T-cell (primary cell): ENCODE measurements around the gene DHPS. TPM values are rescaled to one million over a fixed set of nuclear protein-coding genes. Genes with fewer than 3 reads are reported as not detected.
A peak's percentile ranks its signal among the peaks of the same experiment; 100 is the strongest.

Experiments
- ATAC-seq, 4 experiments: fragments of 200-7000 bp in 3 of 4; fragments of 150-1000 bp in 1 of 4; cut with Tn5 transposase; replicated peaks in 1 of 4; 1 replicate in 3 of 4; 2 replicates in 1 of 4; pipeline ENCODE4 v1.10.0; 2021; ENCODE audit warnings: moderate library complexity in 3 of 4, mild to moderate bottlenecking in 2 of 4, moderate number of reproducible peaks in 1 of 4
- CTCF ChIA-PET, 2 donors: fragments of 300-600 bp; sonication (Branson Sonifier 250); formaldehyde crosslinking; loops; one replicate each; lab custom pipeline; 2022; ENCODE audit warnings: antibody characterized with exemption in 2 of 2; lab: Charles Lee
- POLR2A ChIA-PET, 2 donors: fragments of 300-600 bp; sonication (Branson Sonifier 250); formaldehyde crosslinking; loops; one replicate each; lab custom pipeline; 2022; ENCODE audit warnings: antibody characterized with exemption in 2 of 2; lab: Charles Lee
- DNase-seq, 35 experiments: peaks; one replicate each; pipeline versions ENCODE4 v3.0.0 to v3.0.0-alpha.2; 2013 to 2023
- H3K27ac ChIP-seq: one replicate; pipeline ENCODE4 v1.5.1; 2013; ENCODE audit warnings: low read length
- H3K27me3 ChIP-seq, 2 experiments: replicated peaks in 1 of 2; 1 replicate in 1 of 2; 2 replicates in 1 of 2; pipeline versions ENCODE4 v1.6.1 to v1.7.0; 2013; ENCODE audit warnings: low read length in 1 of 2, mixed read lengths in 1 of 2; ENCODE audit not compliant: control insufficient read depth in 2 of 2, insufficient read depth in 2 of 2; ENCODE audit errors: extremely low read depth in 1 of 2
- H3K36me3 ChIP-seq, 2 donors: 1 replicate in 1 of 2; 2 replicates in 1 of 2; pipeline versions ENCODE4 v1.6.1 to v1.7.0; 2013; ENCODE audit warnings: low read length in 1 of 2; ENCODE audit not compliant: control insufficient read depth in 2 of 2, insufficient read depth in 1 of 2; ENCODE audit errors: extremely low read depth in 1 of 2
- H3K4me1 ChIP-seq, 2 experiments: 1 replicate in 1 of 2; 2 replicates in 1 of 2; pipeline versions ENCODE4 v1.6.1 to v1.7.0; 2013; ENCODE audit warnings: low read length in 2 of 2, mixed read lengths in 1 of 2; ENCODE audit not compliant: insufficient read depth in 2 of 2, control insufficient read depth in 1 of 2; ENCODE audit errors: extremely low read depth in 1 of 2
- H3K4me3 ChIP-seq, 2 donors: 1 replicate in 1 of 2; 2 replicates in 1 of 2; pipeline versions ENCODE4 v1.5.1 to v1.7.0; 2013; ENCODE audit warnings: mild to moderate bottlenecking in 2 of 2, low read length in 1 of 2, moderate library complexity in 1 of 2; ENCODE audit not compliant: control insufficient read depth in 1 of 2; ENCODE audit errors: extremely low read depth in 1 of 2
- H3K9me3 ChIP-seq: 2 replicates; pipeline ENCODE4 v1.7.0; 2013
- H3K27ac Mint-ChIP-seq, 2 donors: one replicate each; pipeline ENCODE4 v1.8.0; 2020 to 2021; ENCODE audit warnings: mild to moderate bottlenecking in 2 of 2, mixed read lengths in 2 of 2
- H3K27me3 Mint-ChIP-seq, 2 donors: one replicate each; pipeline ENCODE4 v1.8.0; 2021 to 2022; ENCODE audit warnings: mixed read lengths in 2 of 2
- H3K36me3 Mint-ChIP-seq: one replicate; pipeline ENCODE4 v1.8.0; 2021; ENCODE audit warnings: mixed read lengths
- H3K4me1 Mint-ChIP-seq, 3 donors: one replicate each; pipeline ENCODE4 v1.8.0; 2020 to 2022; ENCODE audit warnings: mixed read lengths in 3 of 3, mild to moderate bottlenecking in 1 of 3
- H3K4me3 Mint-ChIP-seq, 3 donors: one replicate each; pipeline ENCODE4 v1.8.0; 2020 to 2022; ENCODE audit warnings: mild to moderate bottlenecking in 3 of 3, mixed read lengths in 3 of 3, moderate library complexity in 3 of 3
- H3K9me3 Mint-ChIP-seq, 3 donors: one replicate each; pipeline ENCODE4 v1.8.0; 2020 to 2022; ENCODE audit warnings: mixed read lengths in 3 of 3
- WGBS: methylation state at CpG from one replicate; pipeline ENCODE4 v1.1.5; 2013; ENCODE audit warnings: missing lambda C conversion rate; ENCODE audit not compliant: insufficient coverage; 5-methylcytosine and 5-hydroxymethylcytosine counted together
- total RNA-seq, 35 experiments: library from RNA in 6 of 35; stranded (reverse) in 6 of 35; fragments of 120-200 nt in 1 of 35; gene quantifications; one replicate each; pipeline versions ENCODE4 v1.2.1 to v1.2.4 and lab custom pipeline; 2013 to 2026

DHPS gene
- total RNA-seq, 5 donors from 2014 or later (not counting 1 experiment from before 2014, with no cell fraction given), result 141 to 195 (median 177) TPM

- Histone ChIP-seq H3K4me3 (peak overlapping the region; percentile 84 to 89), H3K36me3 (peaks cover under 1 to 47% of the 10 kb centered on the region in 2 donors), H3K9me3 (no peaks in the 10 kb centered on the region), H3K4me1 (peaks cover 23 to 56% of the 10 kb centered on the region in 2 experiments), H3K27me3 (no peaks in the 10 kb centered on the region), H3K27ac (peak overlapping the region; percentile 82)
- Mint-ChIP-seq H3K27me3 (no peaks in the 10 kb centered on the region), H3K4me3 (peak overlapping the region; percentile 91 to 97 (median 93)), H3K36me3 (peaks cover 13% of the 10 kb centered on the region), H3K27ac (peak overlapping the region; percentile 69 to 87), H3K4me1 (peaks cover 46 to 60% (median 46%) of the 10 kb centered on the region in 3 donors), H3K9me3 (no peaks in the 10 kb centered on the region)
- WGBS, result 5% methylated on average over 10 of the region's 10 CpGs
- DNase-seq (peak in 34 of 35 experiments; percentile 38 to 77 (median 54)), ATAC-seq (peak; percentile 35 to 55 (median 52))
- ChIA-PET POLR2A (no interaction called here), CTCF (interaction anchor here (0.6 to 1.7 kb wide), 4 partner anchors 25 to 133 kb away, joined by 4 to 6 read pairs (median 5); no protein-coding TSS in a partner anchor)
Observed at GRCh38 chr19:12665281-12665573, 16.5 kb downstream of the DHPS start.

GRCh38 chr19:12664406-12665280, 17.0 kb downstream of the DHPS start:
- H3K4me1 Mint-ChIP-seq, result peaks cover 43 to 58% (median 45%) of the 10 kb centered on the region in 3 donors
- Histone ChIP-seq H3K27ac (peak overlapping the region; percentile 82), H3K4me3 (peak overlapping the region; percentile 84 to 89), H3K9me3 (no peaks in the 10 kb centered on the region), H3K4me1 (peaks cover 23 to 50% of the 10 kb centered on the region in 2 experiments), H3K27me3 (no peaks in the 10 kb centered on the region), H3K36me3 (peaks cover 6 to 52% of the 10 kb centered on the region in 2 donors)
- WGBS, result 81% methylated on average over 29 of the region's 29 CpGs
- ChIA-PET POLR2A (no interaction called here), CTCF (interaction anchor here (0.6 to 1.4 kb wide), 3 partner anchors 100 to 134 kb away, joined by 4 to 5 read pairs (median 5); no protein-coding TSS in a partner anchor)
- no peak for DNase-seq
- H3K27ac Mint-ChIP-seq, result peak overlapping the region; percentile 69 to 87
- no peaks in the 10 kb centered on the region for H3K27me3 Mint-ChIP-seq
- H3K4me3 Mint-ChIP-seq, result peak overlapping the region; percentile 91 to 97 (median 93)
- no peaks in the 10 kb centered on the region for H3K9me3 Mint-ChIP-seq
- peaks cover 19% of the 10 kb centered on the region for H3K36me3 Mint-ChIP-seq
- ATAC-seq, result no peak

GRCh38 chr19:12660980-12661379, 20.7 kb downstream of the DHPS start:
- Histone ChIP-seq H3K4me1 (peaks cover 12 to 24% of the 10 kb centered on the region in 2 experiments), H3K9me3 (no peaks in the 10 kb centered on the region), H3K36me3 (peaks cover 10 to 78% of the 10 kb centered on the region in 2 donors), H3K4me3 (no peak overlapping the region), H3K27ac (no peak overlapping the region), H3K27me3 (no peaks in the 10 kb centered on the region)
- 85% methylated on average over 8 of the region's 12 CpGs for WGBS
- H3K4me1 Mint-ChIP-seq, result peaks cover 15 to 28% (median 20%) of the 10 kb centered on the region in 3 donors
- H3K4me3 Mint-ChIP-seq, result no peak overlapping the region
- ChIA-PET CTCF (interaction anchor here (0.5 to 1.1 kb wide), 3 partner anchors 11 to 1040 kb away, joined by 3 to 13 read pairs (median 3); no protein-coding TSS in a partner anchor), POLR2A (interaction anchor here in 1 of 2 donors (0.7 kb wide), 1 partner anchor 52 kb away, joined by 3 read pairs; no protein-coding TSS in a partner anchor)
- peaks cover 33% of the 10 kb centered on the region for H3K36me3 Mint-ChIP-seq
- ATAC-seq (no peak), DNase-seq (no peak)
- H3K9me3 Mint-ChIP-seq, result no peaks in the 10 kb centered on the region
- no peak overlapping the region for H3K27ac Mint-ChIP-seq
- H3K27me3 Mint-ChIP-seq, result no peaks in the 10 kb centered on the region

- H3K27ac Mint-ChIP-seq, result no peak overlapping the region
- H3K4me1 Mint-ChIP-seq, result peaks cover 0 to 5% (median 0%) of the 10 kb centered on the region in 3 donors
- H3K4me3 Mint-ChIP-seq, result no peak overlapping the region
- no peak for ATAC-seq
- H3K9me3 Mint-ChIP-seq, result no peaks in the 10 kb centered on the region
- ChIA-PET POLR2A (no interaction called here), CTCF (interaction anchor here in 1 of 2 donors (0.6 to 1.1 kb wide), 2 partner anchors 79 to 220 kb away, joined by 4 to 6 read pairs; no protein-coding TSS in a partner anchor)
- DNase-seq, result no peak
- 97% methylated on average over 15 of the region's 22 CpGs for WGBS
- Histone ChIP-seq H3K36me3 (peaks cover 14 to 82% of the 10 kb centered on the region in 2 donors), H3K27me3 (no peaks in the 10 kb centered on the region), H3K9me3 (no peaks in the 10 kb centered on the region), H3K4me1 (no peaks in the 10 kb centered on the region), H3K27ac (no peak overlapping the region), H3K4me3 (no peak overlapping the region)
- peaks cover 41% of the 10 kb centered on the region for H3K36me3 Mint-ChIP-seq
- H3K27me3 Mint-ChIP-seq, result no peaks in the 10 kb centered on the region
Observed at GRCh38 chr19:12657966-12658365, 23.7 kb downstream of the DHPS start.

- Mint-ChIP-seq H3K4me3 (no peak overlapping the region), H3K36me3 (peaks cover 41% of the 10 kb centered on the region), H3K9me3 (no peaks in the 10 kb centered on the region), H3K4me1 (peaks cover 0 to 5% (median 0%) of the 10 kb centered on the region in 3 donors), H3K27me3 (no peaks in the 10 kb centered on the region), H3K27ac (no peak overlapping the region)
- no peaks in the 10 kb centered on the region for H3K27me3 ChIP-seq
- no peak overlapping the region for H3K27ac ChIP-seq
- 97% methylated on average over 35 of the region's 50 CpGs for WGBS
- CTCF ChIA-PET, result interaction anchor here in 1 of 2 donors (1.1 kb wide), 1 partner anchor 221 kb away, joined by 4 read pairs; no protein-coding TSS in a partner anchor
- POLR2A ChIA-PET, result no interaction called here
- H3K36me3 ChIP-seq, result peaks cover 14 to 77% of the 10 kb centered on the region in 2 donors
- ATAC-seq, result no peak
- no peaks in the 10 kb centered on the region for H3K4me1 ChIP-seq
- H3K4me3 ChIP-seq, result no peak overlapping the region
- DNase-seq, result no peak
- H3K9me3 ChIP-seq, result no peaks in the 10 kb centered on the region
Observed at GRCh38 chr19:12656899-12657571, 24.6 kb downstream of the DHPS start.

- H3K27me3 ChIP-seq, result no peaks in the 10 kb centered on the region
- H3K4me1 ChIP-seq, result no peaks in the 10 kb centered on the region
- H3K9me3 ChIP-seq, result no peaks in the 10 kb centered on the region
- peaks cover 14 to 77% of the 10 kb centered on the region in 2 donors for H3K36me3 ChIP-seq
- Mint-ChIP-seq H3K9me3 (no peaks in the 10 kb centered on the region), H3K27ac (no peak overlapping the region), H3K4me1 (peaks cover 0 to 5% (median 0%) of the 10 kb centered on the region in 3 donors), H3K27me3 (no peaks in the 10 kb centered on the region), H3K36me3 (peaks cover 43% of the 10 kb centered on the region), H3K4me3 (no peak overlapping the region)
- no peak overlapping the region for H3K27ac ChIP-seq
- ChIA-PET CTCF (interaction anchor here (0.5 to 0.7 kb wide), 2 partner anchors 9 to 25 kb away, joined by 4 to 7 read pairs; no protein-coding TSS in a partner anchor), POLR2A (no interaction called here)
- DNase-seq, result no peak
- no peak for ATAC-seq
- 99% methylated on average over 8 of the region's 8 CpGs for WGBS
- H3K4me3 ChIP-seq, result no peak overlapping the region
Observed at GRCh38 chr19:12655546-12655945, 26.1 kb downstream of the DHPS start.
